ENCODE data around the gene SORBS1.
A peak's percentile ranks its signal among the peaks of the same experiment; 100 is the strongest.

SORBS1 gene

DNA sequence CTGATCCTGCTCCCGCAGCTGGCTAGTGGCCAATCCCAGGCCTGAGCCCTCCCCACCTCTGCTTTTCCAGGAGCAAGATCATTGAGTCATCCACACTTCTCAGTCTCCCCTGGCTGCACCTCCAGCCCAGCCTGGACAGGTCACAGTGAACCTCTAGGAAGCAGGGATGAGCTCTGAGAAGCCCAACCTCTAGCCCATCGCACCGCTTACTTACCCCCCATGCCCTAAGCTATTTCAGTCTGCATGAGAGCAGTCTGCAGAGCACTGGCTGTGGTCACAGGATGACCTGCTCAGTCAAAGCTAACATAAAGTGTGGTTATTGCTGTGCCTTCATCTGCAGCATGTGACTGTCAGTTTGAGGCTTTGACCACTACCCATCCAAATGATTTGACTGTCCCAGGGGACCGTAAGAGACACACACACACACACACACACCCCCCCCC, 129.2 kb downstream of the SORBS1 start:
- no peak for DNase-seq

DNA sequence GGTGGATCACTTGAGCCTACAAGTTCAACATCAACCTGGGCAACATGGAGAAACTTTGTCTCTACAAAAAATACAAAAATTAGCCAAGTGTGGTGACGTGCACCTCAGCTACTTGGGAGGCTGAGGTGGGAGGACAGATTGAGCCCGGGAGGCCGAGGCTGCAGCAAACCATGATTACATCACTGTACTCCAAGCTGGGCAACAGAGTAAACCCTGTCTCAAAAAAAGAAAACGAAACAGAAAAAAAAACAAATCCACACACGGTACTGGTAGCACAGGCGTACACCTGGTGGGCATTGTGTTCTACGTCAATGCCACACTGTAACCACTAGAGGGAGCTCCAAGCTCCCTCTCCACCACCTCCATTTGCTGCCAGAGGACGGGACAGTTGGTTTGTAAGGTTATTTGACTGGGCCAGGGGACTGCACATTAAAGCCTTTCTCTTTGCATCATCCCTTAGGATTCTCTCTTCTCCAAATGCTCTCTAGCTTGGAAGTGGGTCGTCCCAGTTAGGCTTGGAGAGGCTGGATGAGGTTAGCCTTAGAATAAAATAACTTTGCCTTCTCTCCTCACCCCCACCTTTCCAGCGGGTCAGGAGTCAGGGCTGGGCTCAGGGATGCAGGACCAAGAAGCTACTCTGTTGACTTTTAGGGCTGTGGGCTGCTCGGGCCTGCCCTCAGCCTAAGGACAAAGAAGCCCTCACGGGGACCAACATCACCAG, 130.8 kb downstream of the SORBS1 start:
- DNase-seq, result peak; percentile 6

DNA sequence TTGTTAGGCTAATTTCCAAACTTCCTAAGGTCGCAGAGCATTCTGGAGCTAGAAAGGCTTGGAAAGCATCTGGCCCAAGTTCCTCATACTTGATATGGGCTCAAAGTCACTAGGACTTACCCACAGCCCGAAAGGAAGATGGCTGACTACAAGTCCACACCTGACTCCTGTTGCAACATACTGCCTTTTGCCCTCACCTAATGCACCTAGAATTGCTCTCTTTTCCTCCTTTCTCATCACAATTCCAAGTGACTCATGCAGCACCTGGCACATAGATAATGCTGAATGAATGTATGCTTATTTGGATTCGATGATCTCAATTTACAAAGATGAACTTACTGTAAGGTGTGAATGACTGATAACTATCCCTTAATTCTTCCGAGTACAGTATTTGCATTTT, 131.5 kb downstream of the SORBS1 start:
- no peak for DNase-seq

DNA sequence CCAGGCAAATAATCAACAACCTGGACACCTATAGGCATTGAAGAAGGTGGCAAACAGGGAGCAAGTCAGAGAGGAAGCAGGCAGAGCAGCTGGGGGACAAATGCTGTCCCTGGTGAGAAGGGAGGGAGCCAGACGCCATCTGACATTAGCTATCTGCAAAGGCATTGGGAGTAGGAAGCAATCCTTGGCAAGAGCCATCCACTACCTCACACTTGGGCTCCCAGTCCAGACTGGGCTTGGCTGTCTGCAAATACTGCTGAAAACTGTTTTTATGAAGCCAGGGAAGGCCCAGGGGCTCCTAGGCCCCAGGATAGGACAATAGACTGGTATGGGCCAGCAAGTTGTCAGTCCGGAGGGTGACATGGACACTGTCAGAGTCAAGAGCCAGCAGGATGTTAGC, 132.5 kb downstream of the SORBS1 start:
- DNase-seq, result no peak

DNA sequence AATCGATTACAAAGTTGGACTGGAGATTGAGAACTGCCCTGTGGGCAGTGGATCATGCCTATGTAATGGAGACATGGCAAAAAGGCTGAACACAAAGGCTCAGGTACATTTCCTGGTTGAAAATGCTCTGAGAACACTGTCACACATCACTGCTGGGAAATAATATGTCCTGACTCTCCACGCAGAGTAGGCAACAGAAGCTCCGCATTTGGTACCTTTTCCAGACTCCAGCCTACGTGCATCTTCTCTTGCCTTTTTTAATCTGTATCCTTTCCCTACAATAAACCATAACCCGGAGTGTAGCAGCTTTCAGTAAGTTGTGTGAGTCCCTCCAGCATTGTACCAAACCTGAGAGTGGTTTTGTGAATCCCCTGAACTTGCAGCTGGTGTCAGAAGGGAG, 134.7 kb downstream of the SORBS1 start:
- no peak for DNase-seq

DNA sequence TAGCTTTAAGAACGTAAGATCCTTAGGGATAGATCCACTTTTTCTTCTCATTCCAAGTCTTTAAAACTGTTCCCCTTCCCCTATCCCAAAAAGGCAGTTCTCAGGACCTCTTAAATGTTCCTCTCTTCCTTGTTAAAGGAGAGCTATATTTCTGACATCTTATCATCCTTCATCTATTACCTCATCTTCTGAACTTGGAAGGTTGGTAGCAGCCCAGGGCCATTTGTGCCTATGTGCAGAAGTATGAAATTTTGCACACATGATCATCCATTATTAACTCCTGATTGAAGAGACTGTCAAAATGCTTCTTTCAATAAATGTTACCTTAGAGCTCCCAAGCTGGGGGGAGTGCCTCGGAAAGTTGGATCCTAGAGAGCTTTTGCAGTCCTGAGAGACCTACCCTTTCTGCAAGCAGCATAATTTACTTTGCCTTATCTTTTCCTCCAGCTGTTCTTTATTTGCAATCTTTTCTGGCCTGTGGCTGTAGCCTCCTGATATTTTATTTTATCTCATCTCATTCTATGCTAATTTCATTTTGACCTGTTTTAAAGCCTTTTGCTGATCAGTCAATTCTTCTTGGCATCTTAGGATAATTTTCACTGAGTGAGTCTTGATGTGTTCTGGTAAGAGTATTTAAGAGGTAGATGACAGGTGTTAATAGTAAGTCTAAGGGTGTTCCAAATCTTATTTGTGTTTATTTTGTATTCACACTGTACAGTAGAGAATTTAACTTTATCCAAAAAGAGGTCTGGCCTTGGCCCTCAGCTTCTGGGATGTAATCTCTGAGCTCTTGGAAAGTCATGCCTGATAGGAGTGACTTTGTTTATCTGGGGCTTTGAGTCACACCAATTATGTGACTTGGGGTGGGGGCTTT, 135.3 kb downstream of the SORBS1 start:
- DNase-seq, result no peak

DNA sequence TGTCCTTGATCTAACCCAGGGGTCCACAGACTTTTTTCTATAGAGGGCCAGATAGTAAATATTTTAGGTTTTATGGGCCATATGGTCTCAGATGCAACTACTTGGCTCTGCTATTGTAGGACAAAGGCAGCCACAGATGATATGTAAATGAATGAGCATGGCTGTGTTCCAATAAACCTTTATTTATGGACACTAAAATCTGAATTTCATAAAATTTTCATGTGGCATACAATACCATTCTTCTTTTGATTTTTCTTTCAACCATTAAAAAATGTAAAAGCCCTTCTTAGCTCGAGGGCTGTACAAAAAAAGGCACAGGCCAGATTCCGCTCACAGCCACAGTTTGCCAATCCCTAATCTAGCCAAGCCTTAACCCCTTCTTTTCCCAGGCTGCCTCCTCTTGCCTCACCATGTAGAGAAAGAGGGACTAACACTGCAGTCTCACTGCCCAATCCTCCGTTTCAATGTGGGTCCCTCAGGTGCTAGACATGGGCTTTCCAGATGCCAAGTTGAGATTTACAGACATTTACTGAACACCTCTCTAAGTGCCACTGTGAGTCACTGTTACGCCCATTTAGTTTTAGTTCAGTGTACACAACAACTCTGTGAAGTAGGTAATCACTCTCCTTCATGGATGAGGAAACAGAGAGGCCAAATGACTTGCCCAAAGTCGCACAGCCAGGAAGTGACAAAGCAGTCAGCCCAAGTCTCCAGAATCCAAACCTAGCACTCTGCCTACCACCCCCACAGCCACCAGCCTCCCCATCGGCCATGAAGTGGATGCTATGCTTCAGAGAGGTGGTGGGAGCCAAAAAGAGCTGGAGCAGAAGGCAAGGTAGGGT, 137.8 kb downstream of the SORBS1 start:
- DNase-seq, result no peak

DNA sequence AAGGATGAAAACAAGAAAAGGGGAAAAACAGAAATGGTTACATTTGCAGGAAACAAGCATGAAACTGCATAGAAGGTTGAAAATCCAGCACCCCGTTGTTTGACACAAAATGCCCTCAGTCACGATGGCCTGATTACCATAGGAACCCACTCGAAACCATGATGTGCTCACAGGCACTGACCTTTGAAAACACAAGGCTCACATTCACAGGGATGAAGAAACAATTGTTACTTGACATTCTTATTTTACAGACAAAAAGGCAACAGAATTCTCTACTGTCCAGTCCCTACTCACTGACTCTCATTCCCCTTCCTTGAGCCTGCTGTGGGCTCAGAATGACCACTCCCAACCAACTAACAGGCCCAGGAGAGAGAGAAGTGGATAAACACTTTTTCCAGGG, 138.9 kb downstream of the SORBS1 start:
- DNase-seq, result no peak

DNA sequence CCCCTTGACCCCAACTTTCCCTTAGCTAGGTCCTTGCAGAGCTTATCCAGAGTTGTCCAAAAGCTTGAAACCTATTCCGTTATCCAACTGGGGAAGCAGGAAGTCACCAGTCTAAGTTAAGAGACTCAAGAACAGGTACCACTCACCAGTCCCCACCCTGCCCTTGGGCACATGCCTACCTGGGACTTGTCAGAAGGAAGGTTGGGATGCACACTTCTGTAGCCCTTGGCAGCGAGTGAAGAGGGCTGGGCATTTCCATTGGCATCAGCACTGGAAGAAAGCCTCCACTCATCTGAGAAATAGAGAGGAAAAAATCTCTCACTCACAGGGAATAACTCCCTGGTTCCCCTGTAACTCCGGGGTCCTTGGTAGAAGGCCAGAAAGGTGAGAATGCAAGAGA, 139.4 kb downstream of the SORBS1 start:
- no peak for DNase-seq

DNA sequence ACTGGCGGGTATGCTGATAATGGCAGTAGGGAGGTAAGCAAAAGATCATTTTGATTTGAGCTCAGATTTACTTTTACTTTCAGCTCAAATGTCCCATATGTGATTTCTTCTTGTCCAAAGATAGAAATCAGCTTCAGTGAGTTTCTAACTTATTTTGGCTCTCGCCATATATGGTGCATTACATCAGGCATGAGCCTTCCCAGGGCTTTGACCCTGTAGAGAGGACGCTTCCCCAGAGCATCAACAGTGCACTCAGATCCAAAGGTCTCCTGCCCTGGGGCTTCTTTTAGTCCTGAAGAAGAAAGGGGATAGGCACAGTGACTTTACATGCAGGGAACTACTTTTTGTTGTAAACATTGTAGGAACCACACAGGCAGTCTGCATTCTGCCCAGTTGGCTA, 141.8 kb downstream of the SORBS1 start:
- DNase-seq, result no peak

DNA sequence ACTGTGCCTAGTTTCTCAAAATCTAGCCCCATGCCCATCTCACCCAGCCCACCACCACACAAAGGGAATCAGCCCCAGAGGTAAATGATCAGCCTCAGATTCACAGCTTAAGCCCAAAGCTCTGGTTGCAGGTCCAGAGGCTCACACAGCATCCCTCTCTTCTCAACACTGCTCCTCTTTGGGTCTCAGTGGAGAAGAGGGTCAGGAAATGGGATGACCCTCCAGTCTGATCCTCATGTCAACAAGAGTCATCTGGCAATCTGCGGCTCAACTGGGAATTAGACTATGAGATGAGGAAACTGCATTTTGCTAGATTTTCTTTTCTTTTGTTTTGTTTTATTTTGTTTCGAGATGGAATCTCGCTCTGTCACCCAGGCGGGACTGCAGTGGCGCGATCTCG, 144.2 kb downstream of the SORBS1 start:
- DNase-seq, result no peak

DNA sequence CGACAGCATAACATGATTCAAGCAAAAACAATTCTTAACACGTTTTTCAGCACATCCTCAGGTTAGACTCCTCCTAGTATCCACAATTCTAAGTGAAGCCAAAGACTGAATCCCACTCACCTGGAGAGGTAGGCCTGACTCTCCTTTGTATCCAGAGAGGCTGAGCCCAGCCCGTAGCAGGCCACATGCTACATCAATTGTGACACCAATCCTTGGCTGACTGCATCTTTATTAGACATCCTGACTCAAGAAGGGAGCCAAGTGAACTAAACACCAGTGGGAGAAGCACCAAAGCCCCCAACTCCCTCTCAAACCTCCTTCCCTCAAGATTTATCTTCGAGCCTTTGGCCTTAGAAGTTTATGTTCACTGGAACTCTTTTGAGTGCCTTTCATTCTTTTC, 144.9 kb downstream of the SORBS1 start:
- DNase-seq, result no peak

DNA sequence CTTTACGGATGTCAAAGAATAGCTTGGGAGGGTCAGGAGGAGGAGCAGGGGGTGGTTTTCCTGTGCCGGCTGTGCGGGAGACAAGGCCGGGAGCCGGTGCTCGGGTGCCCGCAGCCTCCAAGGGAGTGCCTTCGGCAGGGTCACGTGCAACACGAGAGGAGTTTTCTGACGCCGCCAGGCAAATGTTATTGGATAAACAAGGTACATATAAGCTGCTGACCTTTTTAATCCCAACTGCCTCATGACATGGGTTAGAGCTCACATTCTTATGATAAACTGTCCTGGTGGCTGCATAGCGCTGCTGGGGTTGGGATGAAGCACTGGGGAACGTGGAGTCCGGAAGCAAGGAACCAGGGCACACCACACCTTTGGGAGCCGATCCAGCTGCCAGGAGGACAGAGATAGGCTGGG, 145.5 kb downstream of the SORBS1 start:
- no peak for DNase-seq

DNA sequence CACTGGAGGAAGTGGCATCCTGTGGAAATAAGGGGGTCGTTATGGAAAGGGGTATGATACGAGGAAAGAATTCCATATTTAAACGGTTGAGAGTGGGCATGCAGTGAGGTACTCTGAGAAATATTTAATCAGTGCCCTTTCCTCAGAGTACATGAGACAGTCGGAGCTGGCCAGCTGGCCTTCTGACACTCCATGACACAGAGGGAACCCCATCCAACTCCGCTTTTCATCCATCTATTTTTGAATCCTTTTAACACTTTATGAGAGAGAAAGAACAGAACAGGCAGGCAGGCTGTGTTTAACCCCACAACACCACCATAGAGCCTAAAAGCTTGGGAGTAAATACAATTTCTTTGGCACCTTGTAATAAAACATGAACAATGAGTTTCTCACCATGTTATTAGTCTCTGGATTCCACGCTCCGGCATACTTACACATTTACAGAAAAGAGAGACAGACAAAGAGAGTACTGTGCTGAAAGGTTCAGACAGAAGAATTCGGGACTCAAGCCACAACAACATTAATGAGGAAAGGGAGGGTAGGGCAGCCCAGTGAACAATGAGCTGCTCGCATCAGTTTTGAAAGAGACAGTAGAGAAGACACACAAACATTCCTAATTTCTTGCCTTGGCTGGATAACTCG, 146.2 kb downstream of the SORBS1 start:
- DNase-seq, result no peak

DNA sequence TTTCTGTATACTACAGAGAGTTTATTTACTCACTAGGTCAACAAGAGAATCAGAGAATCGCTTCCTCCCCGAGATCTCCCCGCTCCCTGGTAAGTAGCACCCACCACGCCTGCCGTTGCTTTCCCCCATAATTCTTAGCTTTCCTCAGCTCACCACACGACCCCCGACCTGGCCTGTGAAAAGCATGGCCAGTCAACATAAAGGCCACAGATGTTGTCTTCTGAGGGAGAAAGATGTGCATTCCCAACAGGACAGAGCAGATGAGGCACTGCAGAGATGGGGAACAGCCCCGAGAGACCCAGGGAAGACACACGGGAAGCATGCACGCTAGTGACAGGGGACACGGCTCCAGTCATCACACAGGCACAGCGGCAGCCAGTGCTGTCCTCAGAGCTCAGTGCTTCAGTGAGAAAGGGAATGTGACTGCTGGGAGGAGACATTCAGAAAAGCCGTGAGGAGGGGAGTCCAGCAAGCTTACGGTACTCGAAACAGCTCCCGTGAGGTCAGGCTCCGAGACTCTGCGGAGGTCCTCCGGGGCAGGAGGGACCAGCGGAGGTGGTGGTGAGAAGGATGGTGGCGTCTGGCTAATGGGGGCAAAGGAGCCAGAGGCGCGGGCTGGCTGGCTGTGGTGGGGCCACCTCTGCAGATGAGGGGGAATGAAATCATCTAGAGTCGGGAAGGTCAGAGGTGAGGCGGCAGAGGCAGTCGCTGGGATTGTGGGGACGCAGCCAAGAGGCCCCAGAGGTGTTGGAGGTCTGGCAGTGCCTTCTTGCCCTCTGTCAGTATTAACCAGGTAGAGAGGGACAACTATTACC, 146.9 kb downstream of the SORBS1 start:
- no peak for DNase-seq

DNA sequence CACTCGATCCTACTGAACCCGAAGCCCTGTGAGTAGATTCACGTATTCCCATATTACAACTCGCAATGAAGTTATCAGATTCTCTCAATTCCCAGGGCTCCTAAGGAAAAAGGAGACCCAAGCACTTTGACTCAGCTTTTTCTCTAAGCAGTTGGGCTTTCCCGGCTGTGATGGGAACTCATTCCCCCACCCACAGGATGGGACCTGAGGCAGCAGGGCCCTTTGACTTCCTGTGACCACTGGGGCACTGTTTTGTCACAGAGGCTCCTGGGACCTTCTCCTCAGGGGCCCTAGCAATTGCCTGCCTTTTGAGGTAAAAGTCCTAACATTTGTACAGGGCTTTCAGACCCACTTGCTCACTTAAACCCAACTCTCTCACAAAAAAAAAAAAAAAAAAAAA, 147.6 kb downstream of the SORBS1 start:
- DNase-seq, result no peak

DNA sequence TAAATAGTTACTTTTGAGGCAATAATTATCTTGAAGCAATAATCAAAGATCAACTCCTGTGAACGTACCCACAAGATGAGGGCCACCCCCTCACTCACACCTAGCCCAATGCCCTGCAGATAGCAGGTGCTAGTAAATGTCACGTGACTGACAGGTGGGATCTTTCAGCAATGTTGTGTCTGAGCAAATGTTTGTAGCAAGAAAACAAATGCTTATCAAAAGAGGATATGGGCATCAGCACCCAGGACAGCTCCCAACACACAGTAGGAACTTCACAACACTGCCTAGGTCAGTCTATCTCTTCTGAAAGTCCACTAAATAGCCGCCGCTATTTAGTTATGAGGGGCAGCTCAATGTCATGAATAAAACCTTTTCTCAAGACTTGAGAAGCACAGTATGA, 149.5 kb downstream of the SORBS1 start:
- no peak for DNase-seq

DNA sequence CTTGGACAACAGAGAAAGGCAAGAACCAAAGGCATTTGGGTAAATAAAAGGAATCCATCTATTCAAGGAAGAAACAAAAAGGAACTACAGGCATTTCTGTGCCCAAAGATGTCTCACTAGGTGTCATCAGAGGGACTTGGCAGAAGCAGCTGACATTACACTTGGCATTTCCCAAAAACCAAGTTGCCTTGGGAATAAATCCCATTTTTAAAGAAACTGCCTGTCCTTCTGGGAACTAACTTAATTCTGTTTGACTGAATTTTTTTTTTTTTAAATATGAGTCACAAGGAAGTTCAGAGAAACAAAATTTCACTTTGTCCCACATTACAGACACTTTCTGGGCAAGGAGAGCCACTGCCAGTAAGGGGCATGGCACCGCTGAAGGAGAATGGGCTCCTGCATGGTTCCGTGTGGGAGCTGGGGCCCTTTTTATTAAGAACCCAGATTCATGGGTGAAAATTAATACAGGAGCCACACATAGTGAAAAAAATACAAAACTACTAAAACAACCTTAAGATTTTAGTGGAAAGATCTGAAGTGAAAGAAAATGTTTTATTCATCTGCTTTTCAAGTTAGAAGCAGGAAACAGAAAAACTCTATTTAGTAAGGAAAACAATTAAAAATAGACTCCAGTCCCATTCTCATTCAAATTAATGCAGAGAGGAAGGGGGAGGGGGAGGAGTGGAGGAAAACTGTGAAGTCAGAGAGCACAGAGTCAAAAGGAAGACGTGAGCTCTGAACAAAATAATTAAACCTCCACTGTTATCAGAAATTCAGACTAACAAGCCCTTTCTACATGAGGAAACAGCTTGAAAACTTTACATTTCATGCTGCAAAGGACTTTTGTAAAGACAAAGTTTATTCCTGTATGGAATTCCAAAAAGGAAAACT, 151.9 kb downstream of the SORBS1 start:
- no peak for DNase-seq

DNA sequence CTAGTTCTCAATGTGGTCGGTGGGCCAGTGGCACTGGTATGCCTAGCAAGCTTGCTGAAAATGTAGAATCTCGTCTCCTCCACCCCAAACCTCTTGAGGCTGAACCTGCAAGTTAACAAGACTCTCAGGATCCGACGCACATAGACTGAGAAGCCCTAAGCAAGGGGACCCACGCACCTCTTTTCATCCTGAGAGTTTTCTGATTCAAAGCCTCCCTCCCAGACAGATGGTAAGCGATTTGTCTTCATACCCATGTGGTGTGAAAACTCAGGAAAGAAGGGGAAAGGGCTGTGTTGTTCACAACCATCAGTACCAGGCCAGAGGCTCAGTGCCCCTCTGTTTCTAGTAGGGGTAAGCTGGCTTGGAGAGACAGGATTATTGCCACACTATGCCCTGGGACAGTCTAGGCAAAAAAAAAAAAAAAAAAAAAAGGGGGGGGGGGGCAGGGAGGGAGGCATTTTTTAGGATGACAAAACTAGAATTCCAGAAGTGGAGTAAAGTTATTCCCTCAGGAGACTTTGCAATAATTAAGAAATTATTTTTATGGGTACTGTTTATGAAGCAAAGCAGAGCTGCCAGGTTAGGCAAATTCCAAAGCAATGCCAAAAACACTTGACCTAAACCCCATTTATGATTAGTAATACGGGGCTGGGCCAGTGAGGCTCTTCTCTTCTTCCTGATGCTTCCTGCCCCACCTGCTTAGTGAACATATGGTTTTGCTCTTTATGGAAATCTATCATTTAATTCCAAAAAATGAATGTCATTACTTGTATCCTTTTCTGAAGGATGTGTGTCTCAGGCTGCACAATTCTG, 152.8 kb downstream of the SORBS1 start:
- no peak for DNase-seq

DNA sequence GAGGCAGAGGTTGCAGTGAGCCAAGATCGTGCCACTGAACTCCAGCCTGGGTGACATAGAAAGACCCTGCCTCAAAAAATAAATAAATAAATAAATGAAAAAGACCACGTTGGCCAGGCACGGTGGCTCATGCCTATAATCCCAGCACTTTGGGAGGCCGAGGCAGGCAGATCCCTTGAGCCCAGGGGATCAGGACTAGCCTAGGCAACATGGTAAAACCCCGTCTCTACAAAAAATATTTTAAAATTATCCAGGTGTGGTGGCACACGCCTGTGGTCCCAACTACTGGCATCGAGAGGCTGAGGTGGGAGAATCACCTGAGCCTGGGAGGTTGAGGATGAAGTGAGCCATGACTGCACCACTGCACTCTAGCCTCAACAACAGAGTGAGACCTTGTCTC, 153.6 kb downstream of the SORBS1 start:
- no peak for DNase-seq
